Heart left ventricle (tissue), 16 donors: ENCODE measurements around the gene GTF2IRD1. TPM values are rescaled to one million over a fixed set of nuclear protein-coding genes. Genes with fewer than 3 reads are reported as not detected.
"Not testable (repeated sequence)": the region's sequence is repeated elsewhere in the genome, so short reads cannot be mapped to it uniquely, and the experiment has no call there.

ENCODE experiments used
- ATAC-seq, 4 donors: fragments of 200-7000 bp; cut with Tn5 transposase; one replicate each; pipeline ENCODE4 v1.9.1; 2020 to 2022; ENCODE audit warnings: moderate library complexity in 4 of 4, mild to moderate bottlenecking in 3 of 4, moderate number of reproducible peaks in 1 of 4
- DNase-seq, 5 donors: peaks; one replicate each; pipeline ENCODE4 v3.0.0-alpha.2; 2020
- H3K27ac ChIP-seq, 12 donors: fragments of 200-600 bp; sonication (generic) in 4 of 12; one replicate each; pipeline versions ENCODE4 v1.5.0 to v1.8.0; 2016 to 2022; ENCODE audit warnings: mild to moderate bottlenecking in 2 of 12
- H3K27me3 ChIP-seq, 9 donors: fragments of 200-600 bp; sonication (generic) in 2 of 9; one replicate each; pipeline versions ENCODE4 v1.5.1 to v1.8.0; 2016 to 2022; ENCODE audit warnings: mild to moderate bottlenecking in 3 of 9
- H3K36me3 ChIP-seq, 9 donors: fragments of 200-600 bp; sonication (generic) in 2 of 9; one replicate each; pipeline versions ENCODE4 v1.5.0 to v1.8.0; 2018 to 2022; ENCODE audit warnings: mild to moderate bottlenecking in 2 of 9
- H3K4me1 ChIP-seq, 12 donors: fragments of 200-600 bp; sonication (generic) in 4 of 12; one replicate each; pipeline versions ENCODE4 v1.5.0 to v1.8.0; 2016 to 2022; ENCODE audit warnings: mild to moderate bottlenecking in 3 of 12
- H3K4me3 ChIP-seq, 12 donors: fragments of 200-600 bp; sonication (generic) in 4 of 12; one replicate each; pipeline versions ENCODE4 v1.5.0 to v1.8.0; 2017 to 2022; ENCODE audit warnings: mild to moderate bottlenecking in 9 of 12, moderate library complexity in 4 of 12
- H3K9me3 ChIP-seq, 12 donors: fragments of 200-600 bp; sonication (generic) in 4 of 12; one replicate each; pipeline versions ENCODE4 v1.5.0 to v1.8.0; 2016 to 2022; ENCODE audit warnings: mild to moderate bottlenecking in 1 of 12
- CTCF ChIP-seq, 12 donors: fragments of 200-600 bp; sonication (generic) in 4 of 12; IDR thresholded peaks; one replicate each; pipeline versions ENCODE4 v1.5.0 to v1.8.0; 2018 to 2022; ENCODE audit warnings: antibody characterized with exemption in 12 of 12, mild to moderate bottlenecking in 5 of 12
- POLR2A ChIP-seq, 2 donors: fragments of 450-650 bp; IDR thresholded peaks; one replicate each; pipeline ENCODE4 v1.6.1; 2017; ENCODE audit warnings: antibody characterized with exemption in 2 of 2, mild to moderate bottlenecking in 2 of 2, moderate library complexity in 2 of 2
- WGBS, 4 donors: extraction: QIAGEN DNeasy Blood & Tissue Kit in 2 of 4; methylation state at CpG; one replicate each; pipeline versions ENCODE4 v1.1.5 to v1.1.7; 2013 to 2018; 5-methylcytosine and 5-hydroxymethylcytosine counted together
- intact Hi-C, 10 donors: fragments of 100-400 bp; cut with DNase I; formaldehyde crosslinking; loops; one replicate each; pipeline versions ENCODE4 v1.11.1 to v1.14.2; 2022
- polyA plus RNA-seq, 2 donors: library from polyadenylated mRNA; stranded (reverse); fragments of 200-250 nt; gene quantifications; one replicate each; pipeline ENCODE4 v1.2.3, GENCODE V29; 2013
- total RNA-seq, 9 donors: library from RNA; depleted of rRNA in 2 of 9; stranded (reverse); fragments of >200 nt in 2 of 9; fragmentation: NEBNext Ultra II Directional in 3 of 9; extraction: Animal tissue kit (Norgen Biotek cat#: 25700) in 3 of 9; gene quantifications; one replicate each; pipeline versions ENCODE4 v1.1.0 to v1.2.4, GENCODE V29; 2016 to 2023
- donor health status: ischemic (EF 13 %, LVEDD 7.1; RV severe dilation, severe dysfunction).
- donor health status: healthy with polysubstance abuse.
- donor health status: DM: no; HTN: yes; CAD: no.
- donor health status: DM: no; HTN: no; CAD: no.
- donor health status: ischemic (EF 25% LVEDD 6.9; RV normal size, moderate dysfunction).
- donor health status: ischemic (EF 25% LVEDD 5.7; RV mildly dilated, moderate dysfunction).
- donor health status: healthy.
- donor health status: DM: yes; HTN: yes; CAD: no.
- donor health status: ischemic (EF 35%, LVEDD 5.7; RV mildly dilated, moderate dysfunction).
- donor health status: nonischemic (EF 11% LVEDD 7.7; RV severe dilation, severe dysfunction).
- donor health status: DM: yes; HTN: yes; CAD: no.
- donor health status: PGD.
- donor health status: ischemic (EF 29% LVEDD 5.4; RV normal size, mild dysfunction).
- donor health status: nonischemic (EF 23%, LVEDD 6.1; RV moderate dilation, normal function).

Gene GTF2IRD1
- total and polyA plus RNA-seq, 11 donors, result 10.0 to 40.4 (median 15.6) TPM

GRCh38 chr7:74525881-74526280 is 72.2 kb downstream of the GTF2IRD1 start:
- peaks cover 0 to 11% (median 0%) of the 10 kb centered on the region in 12 donors for H3K9me3 ChIP-seq
- intact Hi-C loops, result loop anchor here in 1 of 10 donors (10.0 kb wide), 1 partner anchor 81 kb away; no protein-coding TSS in a partner anchor
- no peak overlapping the region for H3K4me3 ChIP-seq
- WGBS, 4 donors, result 88 to 93% (median 92%) methylated on average over 4 to 7 of the region's 7 CpGs
- H3K36me3 ChIP-seq, result peaks cover 0 to 59% (median 24%) of the 10 kb centered on the region in 9 donors
- no peak overlapping the region for H3K27ac ChIP-seq
- TF ChIP-seq POLR2A (IDR thresholded peaks at IDR 0.05) (no peak), CTCF (IDR thresholded peaks at IDR 0.05) (no peak)
- ATAC-seq (peak in 1 of 4 donors; percentile 16), DNase-seq (peak in 1 of 5 donors; percentile 10)
- no peaks in the 10 kb centered on the region for H3K27me3 ChIP-seq
- no peaks in the 10 kb centered on the region for H3K4me1 ChIP-seq

- intact Hi-C loops, result loop anchor here in 1 of 10 donors (10.0 kb wide), 1 partner anchor 82 kb away; no protein-coding TSS in a partner anchor
- WGBS, 4 donors, result 82 to 88% (median 86%) methylated on average over 8 of the region's 8 CpGs
- peaks cover 0 to 3% (median 0%) of the 10 kb centered on the region in 12 donors for H3K9me3 ChIP-seq
- H3K4me3 ChIP-seq, result no peak overlapping the region
- DNase-seq (no peak), ATAC-seq (no peak)
- TF ChIP-seq POLR2A (IDR thresholded peaks at IDR 0.05) (no peak), CTCF (IDR thresholded peaks at IDR 0.05) (no peak)
- no peaks in the 10 kb centered on the region for H3K27me3 ChIP-seq
- H3K4me1 ChIP-seq, result no peaks in the 10 kb centered on the region
- no peak overlapping the region for H3K27ac ChIP-seq
- H3K36me3 ChIP-seq, result peaks cover 0 to 55% (median 21%) of the 10 kb centered on the region in 9 donors
Observed at GRCh38 chr7:74526780-74527179, 73.1 kb downstream of the GTF2IRD1 start.

- DNase-seq (no peak), ATAC-seq (no peak)
- Histone ChIP-seq H3K27ac (no peak overlapping the region), H3K36me3 (peaks cover 0 to 45% (median 21%) of the 10 kb centered on the region in 9 donors), H3K27me3 (no peaks in the 10 kb centered on the region), H3K4me3 (no peak overlapping the region), H3K4me1 (no peaks in the 10 kb centered on the region), H3K9me3 (no peaks in the 10 kb centered on the region)
- intact Hi-C loops, result loop anchor here in 1 of 10 donors (10.0 kb wide), 1 partner anchor 83 kb away; no protein-coding TSS in a partner anchor
- 89 to 96% (median 93%) methylated on average over 7 of the region's 7 CpGs for WGBS, 4 donors
- TF ChIP-seq POLR2A (IDR thresholded peaks at IDR 0.05) (no peak), CTCF (IDR thresholded peaks at IDR 0.05) (no peak)
Observed at GRCh38 chr7:74527842-74528241, 74.1 kb downstream of the GTF2IRD1 start.

- intact Hi-C loops, result loop anchor here in 1 of 10 donors (10.0 kb wide), 1 partner anchor 84 kb away; no protein-coding TSS in a partner anchor
- not testable (repeated sequence) for H3K27ac ChIP-seq, H3K27me3 ChIP-seq, H3K9me3 ChIP-seq, ATAC-seq, DNase-seq, H3K4me3 ChIP-seq, H3K4me1 ChIP-seq
- 94 to 97% (median 95%) methylated on average over 7 of the region's 7 CpGs for WGBS, 4 donors
- peaks cover 0 to 40% (median 24%) of the 10 kb centered on the region in 9 donors for H3K36me3 ChIP-seq
Observed at GRCh38 chr7:74528773-74529172, 75.1 kb downstream of the GTF2IRD1 start.
